ENCODE measurements around the gene TSSK2.

GRCh38 chr22:19122752-19123492, 8.2 kb upstream of the TSSK2 start:
- TF ChIP-seq EZH2 (IDR thresholded peaks at IDR 0.05; ENCODE audit: borderline replicate concordance, low read length) = no peak
- TF ChIP-seq, protein P1, sequence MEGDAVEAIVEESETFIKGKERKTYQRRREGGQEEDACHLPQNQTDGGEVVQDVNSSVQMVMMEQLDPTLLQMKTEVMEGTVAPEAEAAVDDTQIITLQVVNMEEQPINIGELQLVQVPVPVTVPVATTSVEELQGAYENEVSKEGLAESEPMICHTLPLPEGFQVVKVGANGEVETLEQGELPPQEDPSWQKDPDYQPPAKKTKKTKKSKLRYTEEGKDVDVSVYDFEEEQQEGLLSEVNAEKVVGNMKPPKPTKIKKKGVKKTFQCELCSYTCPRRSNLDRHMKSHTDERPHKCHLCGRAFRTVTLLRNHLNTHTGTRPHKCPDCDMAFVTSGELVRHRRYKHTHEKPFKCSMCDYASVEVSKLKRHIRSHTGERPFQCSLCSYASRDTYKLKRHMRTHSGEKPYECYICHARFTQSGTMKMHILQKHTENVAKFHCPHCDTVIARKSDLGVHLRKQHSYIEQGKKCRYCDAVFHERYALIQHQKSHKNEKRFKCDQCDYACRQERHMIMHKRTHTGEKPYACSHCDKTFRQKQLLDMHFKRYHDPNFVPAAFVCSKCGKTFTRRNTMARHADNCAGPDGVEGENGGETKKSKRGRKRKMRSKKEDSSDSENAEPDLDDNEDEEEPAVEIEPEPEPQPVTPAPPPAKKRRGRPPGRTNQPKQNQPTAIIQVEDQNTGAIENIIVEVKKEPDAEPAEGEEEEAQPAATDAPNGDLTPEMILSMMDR (conservative IDR thresholded peaks at IDR 0.05 in 1 of 2, IDR thresholded peaks at IDR 0.05 in 1 of 2; ENCODE audit: extremely low read depth in 1 of 2, insufficient read depth in 1 of 2, low read depth in 1 of 2, low read length in 2 of 2) = no peak
